HepG2 (cell line): Measurements from ENCODE around the gene TFEB. TPM values are rescaled to one million over a fixed set of nuclear protein-coding genes. Genes with fewer than 3 reads are reported as not detected.
A peak's percentile ranks its signal among the peaks of the same experiment; 100 is the strongest.

ENCODE experiments used
- ATAC-seq: fragments of 200-7000 bp; cut with Tn5 transposase; 3 replicates; pipeline ENCODE4 v1.9.1; 2020; ENCODE audit warnings: mild to moderate bottlenecking, moderate library complexity
- BruUV-seq: library from RNA; stranded (reverse); fragments of 400-500 nt; replicated peaks from 2 replicates; lab custom pipeline; 2021; lab: Mats Ljungman, UMichigan
- CTCF ChIA-PET: fragments of 300-600 bp; formaldehyde crosslinking; extraction: SDS; loops from one replicate; lab custom pipeline; 2021; ENCODE audit warnings: low total read pairs, inconsistent platforms, low intra/inter-chr PET ratio; lab: Yijun Ruan, JAX
- POLR2A ChIA-PET: fragments of 350-600 bp; sonication (Branson Sonifier 250); formaldehyde crosslinking; loops from one replicate; lab custom pipeline; 2020; ENCODE audit warnings: antibody characterized with exemption, inconsistent platforms; lab: Yijun Ruan, JAX
- DNase-seq: peaks from one replicate; pipeline ENCODE4 v3.0.0-alpha.2; 2015; ENCODE audit warnings: low spot score
- FAIRE-seq: peaks from 3 replicates; lab custom pipeline; 2011; peaks lifted over from hg19 to GRCh38; lab: Jason Lieb, UNC
- H2AFZ ChIP-seq: one replicate; pipeline ENCODE4 v1.6.1; 2011; ENCODE audit warnings: low read length, inconsistent platforms
- H3K27ac ChIP-seq: fragments of 300-600 bp; 3 replicates; pipeline ENCODE4 v1.8.0; 2011; ENCODE audit warnings: mixed run types, mild to moderate bottlenecking, mixed read lengths, low read length, inconsistent platforms; ENCODE audit not compliant: insufficient read depth; ENCODE audit errors: extremely low read length
- H3K27me3 ChIP-seq, 2 experiments: fragments of 200-600 bp in 1 of 2; 2 replicates in 1 of 2; 3 replicates in 1 of 2; pipeline versions ENCODE4 v1.6.0 to v1.8.0; 2011; ENCODE audit warnings: low read length in 2 of 2, mild to moderate bottlenecking in 2 of 2, moderate library complexity in 2 of 2, inconsistent platforms in 1 of 2; ENCODE audit not compliant: insufficient read depth in 2 of 2, control insufficient read depth in 1 of 2
- H3K36me3 ChIP-seq, 2 experiments: fragments of 200-600 bp in 1 of 2; replicated peaks in 1 of 2; 2 replicates in 1 of 2; 3 replicates in 1 of 2; pipeline versions ENCODE4 v1.5.1 to v1.8.0; 2011; ENCODE audit warnings: low read length in 2 of 2, inconsistent platforms in 1 of 2; ENCODE audit not compliant: insufficient read depth in 2 of 2, control insufficient read depth in 1 of 2
- H3K4me1 ChIP-seq: 2 replicates; pipeline ENCODE4 v1.5.1; 2012; ENCODE audit warnings: low read length, inconsistent platforms; ENCODE audit not compliant: insufficient read depth
- H3K4me2 ChIP-seq: 2 replicates; pipeline ENCODE4 v1.6.0; 2011; ENCODE audit warnings: low read depth, low read length, inconsistent platforms
- H3K4me3 ChIP-seq, 3 experiments: fragments of 200-600 bp in 1 of 3; sonication (generic), shearing (Covaris generic) in 1 of 3; replicated peaks in 1 of 3; 2 replicates each; pipeline ENCODE4 v1.5.1; 2011 to 2016; ENCODE audit warnings: low read length in 3 of 3, inconsistent platforms in 2 of 3, low read depth in 2 of 3, mild to moderate bottlenecking in 2 of 3, control low read depth in 1 of 3, mixed read lengths in 1 of 3; ENCODE audit not compliant: insufficient read depth in 1 of 3
- H3K79me2 ChIP-seq: one replicate; pipeline ENCODE4 v1.6.1; 2011; ENCODE audit warnings: low read length, inconsistent platforms; ENCODE audit not compliant: insufficient read depth
- H3K9ac ChIP-seq: 2 replicates; pipeline ENCODE4 v1.6.0; 2011; ENCODE audit warnings: mild to moderate bottlenecking, low read depth, low read length, inconsistent platforms; ENCODE audit not compliant: insufficient read depth
- H3K9me3 ChIP-seq: 2 replicates; pipeline ENCODE4 v1.5.1; 2012; ENCODE audit warnings: mild to moderate bottlenecking, low read length
- H4K20me1 ChIP-seq: 2 replicates; pipeline ENCODE4 v1.6.0; 2011; ENCODE audit warnings: inconsistent platforms, mild to moderate bottlenecking, low read length, moderate library complexity; ENCODE audit not compliant: insufficient read depth
- JARID2 ChIP-seq: sonication (generic); formaldehyde crosslinking; IDR thresholded peaks from 2 replicates; pipeline ENCODE4 v1.8.1; 2023; ENCODE audit warnings: missing genetic modification reagents, inconsistent platforms; ENCODE audit not compliant: insufficient replicate concordance
- NFIC ChIP-seq: IDR thresholded peaks from 2 replicates; pipeline ENCODE4 v1.6.1; 2012; ENCODE audit warnings: mild to moderate bottlenecking, low read length, inconsistent platforms
- ZNF629 ChIP-seq: sonication (generic); formaldehyde crosslinking; conservative IDR thresholded peaks from 2 replicates; pipeline ENCODE4 v1.5.0; 2020; ENCODE audit warnings: missing genetic modification reagents
- ZNF737 ChIP-seq: sonication (generic); formaldehyde crosslinking; IDR thresholded peaks from 2 replicates; pipeline ENCODE4 v1.5.0; 2020; ENCODE audit warnings: missing genetic modification reagents, mild to moderate bottlenecking, borderline replicate concordance
- WGBS: methylation state at CpG from one replicate; pipeline ENCODE4 v1.1.6; 2017; ENCODE audit warnings: low lambda C conversion rate; 5-methylcytosine and 5-hydroxymethylcytosine counted together
- in situ Hi-C: cut with HindIII; loops from 2 replicates; pipeline ENCODE4 v1.10.0; 2017; ENCODE audit warnings: low pct_unique_long_range_greater_than_20kb; ENCODE audit not compliant: extremely low pct_ligation_motif_present
- intact Hi-C: fragments of 100-400 bp; cut with micrococcal nuclease; formaldehyde crosslinking; loops from one replicate; pipeline ENCODE4 v1.10.0; 2022; ENCODE audit not compliant: unreplicated experiment
- polyA plus RNA-seq, 8 experiments: library from polyadenylated mRNA; depleted of rRNA in 3 of 8; stranded (reverse) in 7 of 8; unstranded in 1 of 8; fragments of >200 nt; fragmentation: Illumina TruSeq in 4 of 8; extraction: Trizol in 4 of 8; gene quantifications; 2 replicates each; pipeline versions ENCODE4 v1.2.1 to v1.2.3, GENCODE V29; 2011 to 2016; ENCODE audit warnings: low read depth in 4 of 8, missing spikeins in 1 of 8, mixed read lengths in 1 of 8; ENCODE audit not compliant: insufficient read depth in 1 of 8
- total RNA-seq, 5 experiments: library from RNA; depleted of rRNA; stranded (reverse); fragments of >200 nt; fragmentation: Illumina TruSeq; extraction: Trizol; gene quantifications; 2 replicates each; pipeline ENCODE4 v1.2.3, GENCODE V29; 2016; ENCODE audit warnings: low read depth in 1 of 5

The TFEB gene
- total and polyA plus RNA-seq, 2 of the 13 experiments (the other 11 are each of a cell fraction or from before 2014, with no cell fraction given): 13.3 to 18.7 TPM

DNA sequence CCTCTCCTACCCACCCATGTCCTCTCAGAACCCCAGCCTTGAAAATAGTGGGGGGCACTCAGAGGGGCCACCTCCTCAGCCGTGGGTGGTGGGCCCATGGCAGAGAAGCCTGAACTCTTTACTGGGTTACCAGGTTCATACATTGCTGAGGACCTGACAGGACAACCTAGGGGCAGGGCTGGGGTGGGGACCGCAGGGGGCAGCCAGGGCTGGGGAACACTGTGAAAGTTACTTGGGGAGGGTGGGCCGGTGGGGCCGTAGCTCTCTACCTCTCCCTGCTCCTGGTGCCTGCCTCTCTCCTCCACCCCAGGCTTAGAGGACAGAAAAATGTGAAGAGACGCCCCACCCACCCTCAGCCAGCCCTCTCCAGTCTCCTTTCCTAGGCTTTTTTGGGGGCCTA, 81.7 kb downstream of the TFEB start:
- no peaks in the 10 kb centered on the region for H3K9me3 ChIP-seq
- H2AFZ ChIP-seq: no peak overlapping the region
- ChIA-PET CTCF (no interaction called here), POLR2A (no interaction called here)
- H3K4me1 ChIP-seq: peaks cover 24% of the 10 kb centered on the region
- H3K4me3 ChIP-seq: no peak overlapping the region
- H3K27ac ChIP-seq: no peak overlapping the region
- DNase-seq (no peak), FAIRE-seq (no peak), ATAC-seq (no peak)
- H3K79me2 ChIP-seq: no peaks in the 10 kb centered on the region
- H3K4me2 ChIP-seq: no peak overlapping the region
- no peaks in the 10 kb centered on the region for H4K20me1 ChIP-seq
- in situ Hi-C loops: no loop called here
- peaks cover 2 to 46% of the 10 kb centered on the region in 2 experiments; a peak in 4 of 5 replicates for H3K27me3 ChIP-seq
- intact Hi-C loops: no loop called here
- TF ChIP-seq JARID2 (CRISPR knock-in tag): no peak
- H3K36me3 ChIP-seq: no peaks in the 10 kb centered on the region
- BruUV-seq: no TSS peak
- H3K9ac ChIP-seq: no peak overlapping the region
- 27% methylated on average over 5 of the region's 5 CpGs for WGBS

DNA sequence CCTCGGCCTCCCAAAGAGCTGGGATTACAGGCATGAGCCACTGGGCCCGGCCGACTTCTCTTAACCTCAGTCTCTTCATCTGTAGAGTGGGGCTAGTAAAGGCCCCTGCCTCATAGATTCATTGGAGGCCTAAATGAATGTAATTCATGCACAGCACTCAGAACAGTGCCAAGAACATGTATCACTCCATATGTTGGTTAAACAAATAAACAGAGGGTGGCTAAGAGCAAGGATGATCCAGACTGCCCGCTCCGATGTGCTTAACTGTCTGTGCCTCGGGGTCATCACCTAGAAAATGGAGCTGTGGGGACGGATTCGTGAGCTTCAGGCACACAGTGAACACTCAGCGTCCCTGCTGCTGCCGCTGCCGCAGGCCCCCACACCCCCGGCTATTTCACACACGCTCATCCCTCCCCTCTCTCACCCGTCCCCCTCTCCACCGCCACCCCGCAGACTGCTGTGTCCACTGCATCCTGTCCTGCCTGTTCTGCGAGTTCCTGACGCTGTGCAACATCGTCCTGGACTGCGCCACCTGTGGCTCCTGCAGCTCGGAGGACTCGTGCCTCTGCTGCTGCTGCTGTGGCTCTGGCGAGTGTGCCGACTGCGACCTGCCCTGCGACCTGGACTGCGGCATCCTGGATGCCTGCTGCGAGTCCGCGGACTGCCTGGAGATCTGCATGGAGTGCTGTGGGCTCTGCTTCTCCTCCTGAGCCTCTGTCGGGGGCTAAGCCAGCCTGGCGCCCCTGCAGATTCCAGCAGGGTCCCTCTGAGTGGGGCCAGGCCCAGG, 82.3 kb downstream of the TFEB start:
- no TSS peak for BruUV-seq
- Histone ChIP-seq H4K20me1 (no peaks in the 10 kb centered on the region), H3K4me3 (no peak overlapping the region), H3K4me2 (no peak overlapping the region), H2AFZ (no peak overlapping the region), H3K4me1 (peaks cover 24% of the 10 kb centered on the region)
- ChIA-PET POLR2A (no interaction called here), CTCF (no interaction called here)
- intact Hi-C loops: no loop called here
- WGBS: 60% methylated on average over 28 of the region's 32 CpGs
- FAIRE-seq: no peak
- TF ChIP-seq NFIC: no peak
- no peak for TF ChIP-seq ZNF737 (CRISPR knock-in tag)
- 0 out of 2 replicates have a peak, but pooled peaks have one; percentile 30 for TF ChIP-seq ZNF629 (CRISPR knock-in tag)
- TF ChIP-seq, all 625 proteins: peak for 1
- H3K27me3 ChIP-seq: peaks cover 0 to 40% of the 10 kb centered on the region in 2 experiments; a peak in 4 of 5 replicates
- no peak overlapping the region for H3K27ac ChIP-seq
- in situ Hi-C loops: no loop called here
- no peaks in the 10 kb centered on the region for H3K79me2 ChIP-seq
- no peaks in the 10 kb centered on the region for H3K36me3 ChIP-seq
- no peak overlapping the region for H3K9ac ChIP-seq
- DNase-seq: no peak
- no peaks in the 10 kb centered on the region for H3K9me3 ChIP-seq
- ATAC-seq: peak; percentile 11; the same call in 1 of the 3 replicates
